Activated CD4-positive, alpha-beta T cell treated with anti-CD3 and anti-CD28 coated beads for 48 hours (primary cell): Measurements from ENCODE around the gene CYP4X1.
"Not testable (repeated sequence)": the region's sequence is repeated elsewhere in the genome, so short reads cannot be mapped to it uniquely, and the experiment has no call there.

ENCODE experiments used
- DNase-seq: peaks from one replicate; pipeline ENCODE4 v3.0.0-alpha.2; 2020

The CYP4X1 gene

GRCh38 chr1:47023268-47024140 lies at the start of gene CYP4X1:
CYP4X1 (plus strand) TSS chr1:47023669; CDS start chr1:47023818, 149 bp downstream.
- no peak for DNase-seq

GRCh38 chr1:46983166-46983829 lies 40.2 kb upstream of the CYP4X1 start:
- no peak for DNase-seq

GRCh38 chr1:46983830-46984586 lies 39.5 kb upstream of the CYP4X1 start:
- DNase-seq: no peak

- not testable (repeated sequence) for DNase-seq
Observed at GRCh38 chr1:46990541-46990940, 32.9 kb upstream of the CYP4X1 start.

- DNase-seq: no peak
Observed at GRCh38 chr1:46991083-46991923, 32.2 kb upstream of the CYP4X1 start.

- no peak for DNase-seq
Observed at GRCh38 chr1:46996659-46997281, 26.7 kb upstream of the CYP4X1 start.

GRCh38 chr1:47002211-47002610 lies 21.3 kb upstream of the CYP4X1 start:
- DNase-seq: no peak

- no peak for DNase-seq
Observed at GRCh38 chr1:47003896-47004403, 19.5 kb upstream of the CYP4X1 start.

- not testable (repeated sequence) for DNase-seq
Observed at GRCh38 chr1:47006437-47006836, 17.0 kb upstream of the CYP4X1 start.

- no peak for DNase-seq
Observed at GRCh38 chr1:47013293-47013692, 10.2 kb upstream of the CYP4X1 start.

GRCh38 chr1:47021070-47021469 lies 2.4 kb upstream of the CYP4X1 start:
- no peak for DNase-seq

GRCh38 chr1:47024141-47024801 lies 802 bp downstream of the CYP4X1 start:
- DNase-seq: no peak

- DNase-seq: no peak
Observed at GRCh38 chr1:47030170-47030805, 6.8 kb downstream of the CYP4X1 start.

GRCh38 chr1:47031059-47031458 lies 7.6 kb downstream of the CYP4X1 start:
- no peak for DNase-seq

GRCh38 chr1:47031585-47031984 lies 8.1 kb downstream of the CYP4X1 start:
- no peak for DNase-seq

GRCh38 chr1:47036764-47037163 lies 13.3 kb downstream of the CYP4X1 start:
- DNase-seq: no peak

- no peak for DNase-seq
Observed at GRCh38 chr1:47059376-47059775, 35.9 kb downstream of the CYP4X1 start.

- DNase-seq: no peak
Observed at GRCh38 chr1:47067097-47067594, 43.7 kb downstream of the CYP4X1 start, which contains the start of gene CYP4Z1. CYP4Z1 (plus strand) TSS chr1:47067231; CDS start chr1:47067491, 260 bp downstream.

- DNase-seq: not testable (repeated sequence)
Observed at GRCh38 chr1:47069080-47069479, 45.6 kb downstream of the CYP4X1 start.

- DNase-seq: not testable (repeated sequence)
Observed at GRCh38 chr1:47069509-47069908, 46.0 kb downstream of the CYP4X1 start.
